GM18508 (cell line): ENCODE results near the gene DHX35.
"Not testable (repeated sequence)": the region's sequence is repeated elsewhere in the genome, so short reads cannot be mapped to it uniquely, and the experiment has no call there.

Experiments
- ATAC-seq: cut with Tn5 transposase; IDR thresholded peaks from one replicate; pipeline ENCODE4 v1.9.1; 2021; ENCODE audit warnings: moderate number of reproducible peaks; ENCODE audit not compliant: insufficient read depth, unreplicated experiment

The DHX35 gene

GRCh38 chr20:38973645-38974044, 11.5 kb downstream of the DHX35 start:
- no peak for ATAC-seq

GRCh38 chr20:38975539-38976120, 13.5 kb downstream of the DHX35 start:
- ATAC-seq, result no peak

GRCh38 chr20:38979434-38979833, 17.3 kb downstream of the DHX35 start:
- ATAC-seq, result no peak

- no peak for ATAC-seq
Measured at GRCh38 chr20:38979842-38980241, 17.7 kb downstream of the DHX35 start.

GRCh38 chr20:38982291-38982690, 20.1 kb downstream of the DHX35 start:
- ATAC-seq, result no peak

GRCh38 chr20:38985060-38985459, 22.9 kb downstream of the DHX35 start:
- no peak for ATAC-seq

GRCh38 chr20:38985603-38986170, 23.5 kb downstream of the DHX35 start:
- no peak for ATAC-seq

- no peak for ATAC-seq
Measured at GRCh38 chr20:38986663-38987062, 24.5 kb downstream of the DHX35 start.

- ATAC-seq, result peak; percentile 62
Measured at GRCh38 chr20:38987777-38988176, 25.6 kb downstream of the DHX35 start.

- no peak for ATAC-seq
Measured at GRCh38 chr20:38990728-38991127, 28.6 kb downstream of the DHX35 start.

GRCh38 chr20:38991814-38992704, 29.9 kb downstream of the DHX35 start:
- ATAC-seq, result no peak

- no peak for ATAC-seq
Measured at GRCh38 chr20:38995536-38996044, 33.4 kb downstream of the DHX35 start.

- ATAC-seq, result not testable (repeated sequence)
Measured at GRCh38 chr20:38996866-38997265, 34.7 kb downstream of the DHX35 start.

GRCh38 chr20:38997622-38998021, 35.5 kb downstream of the DHX35 start:
- ATAC-seq, result no peak

- ATAC-seq, result no peak
Measured at GRCh38 chr20:38999217-38999616, 37.1 kb downstream of the DHX35 start.

GRCh38 chr20:38999965-39000910, 38.1 kb downstream of the DHX35 start:
- no peak for ATAC-seq

- no peak for ATAC-seq
Measured at GRCh38 chr20:39004508-39004907, 42.4 kb downstream of the DHX35 start.

GRCh38 chr20:39009348-39009747, 47.2 kb downstream of the DHX35 start:
- ATAC-seq, result no peak

GRCh38 chr20:39010496-39010895, 48.4 kb downstream of the DHX35 start:
- ATAC-seq, result no peak

- ATAC-seq, result no peak
Measured at GRCh38 chr20:39013662-39014109, 51.5 kb downstream of the DHX35 start.
